A673 (cell line): ENCODE measurements around the gene GNAZ. TPM values are rescaled to one million over a fixed set of nuclear protein-coding genes. Genes with fewer than 3 reads are reported as not detected.

Experiments used
- BruUV-seq: library from RNA; stranded (reverse); fragments of 400-500 nt; replicated peaks from 2 replicates; lab custom pipeline; 2021; lab: Mats Ljungman, UMichigan
- CTCF ChIA-PET: fragments of 300-600 bp; sonication (Branson Sonifier 250); formaldehyde crosslinking; loops from one replicate; lab custom pipeline; 2022; ENCODE audit warnings: antibody characterized with exemption; lab: Charles Lee
- POLR2A ChIA-PET: fragments of 300-600 bp; sonication (Branson Sonifier 250); formaldehyde crosslinking; loops from one replicate; lab custom pipeline; 2022; ENCODE audit warnings: antibody characterized with exemption; ENCODE audit not compliant: low non-redundant PET; lab: Charles Lee
- DNase-seq: peaks from one replicate; pipeline ENCODE4 v3.0.0-alpha.2; 2015; ENCODE audit warnings: low spot score
- H3K27ac ChIP-seq: fragments of 200-600 bp; sonication (generic); 2 replicates; pipeline ENCODE4 v1.5.1; 2016; ENCODE audit warnings: mixed run types, low read depth, mild to moderate bottlenecking, mixed read lengths, antibody characterized with exemption, low read length; ENCODE audit not compliant: poor library complexity, severe bottlenecking
- H3K27me3 ChIP-seq: fragments of 200-600 bp; sonication (generic); replicated peaks from 2 replicates; pipeline ENCODE4 v1.6.1; 2017; ENCODE audit warnings: mixed run types, low read depth, mild to moderate bottlenecking, mixed read lengths, antibody characterized with exemption, low read length; ENCODE audit not compliant: insufficient read depth, poor library complexity
- H3K36me3 ChIP-seq: fragments of 200-600 bp; sonication (generic); 2 replicates; pipeline ENCODE4 v1.6.1; 2016; ENCODE audit warnings: mixed run types, mild to moderate bottlenecking, mixed read lengths, antibody characterized with exemption, low read length; ENCODE audit not compliant: insufficient read depth, poor library complexity, severe bottlenecking
- H3K4me1 ChIP-seq: fragments of 200-600 bp; sonication (generic); 2 replicates; pipeline ENCODE4 v1.6.1; 2017; ENCODE audit warnings: mixed run types, mild to moderate bottlenecking, mixed read lengths, antibody characterized with exemption, low read length; ENCODE audit not compliant: insufficient read depth, poor library complexity, severe bottlenecking
- H3K4me3 ChIP-seq: fragments of 200-600 bp; sonication (generic); 2 replicates; pipeline ENCODE4 v1.5.1; 2016; ENCODE audit warnings: low read depth, mixed run types, mild to moderate bottlenecking, mixed read lengths, low read length; ENCODE audit not compliant: poor library complexity, severe bottlenecking
- H3K9me3 ChIP-seq: fragments of 200-600 bp; sonication (generic); 2 replicates; pipeline ENCODE4 v1.6.1; 2016; ENCODE audit warnings: mixed run types, low read depth, mild to moderate bottlenecking, mixed read lengths, antibody characterized with exemption, low read length; ENCODE audit not compliant: poor library complexity, severe bottlenecking
- CTCF ChIP-seq: fragments of 300-800, 200-600 bp; sonication (generic); conservative IDR thresholded peaks from 2 replicates; pipeline ENCODE4 v1.5.1; 2017; ENCODE audit warnings: low read depth, mild to moderate bottlenecking, antibody characterized with exemption, low read length, moderate library complexity, mixed read lengths
- EZH2 ChIP-seq: fragments of 200-600 bp; sonication (generic); IDR thresholded peaks from 2 replicates; pipeline ENCODE4 v1.6.1; 2017; ENCODE audit warnings: borderline replicate concordance, low read depth, mild to moderate bottlenecking, mixed read lengths, antibody characterized with exemption, low read length; ENCODE audit not compliant: poor library complexity, severe bottlenecking
- intact Hi-C: fragments of 100-400 bp; cut with micrococcal nuclease; formaldehyde crosslinking; loops from one replicate; pipeline ENCODE4 v1.10.0; 2022; ENCODE audit not compliant: unreplicated experiment
- total RNA-seq: library from RNA; stranded (reverse); gene quantifications from 2 replicates; pipeline ENCODE4 v1.2.3, GENCODE V29; 2021

GNAZ gene
- total RNA-seq, 1 experiment from 2014 or later: 5.1 TPM

- Histone ChIP-seq H3K27me3 (no peaks in the 10 kb centered on the region), H3K27ac (no peak overlapping the region), H3K4me3 (no peak overlapping the region), H3K36me3 (no peaks in the 10 kb centered on the region), H3K9me3 (no peaks in the 10 kb centered on the region), H3K4me1 (no peaks in the 10 kb centered on the region)
- no TSS peak for BruUV-seq
- no peak for DNase-seq
- ChIA-PET CTCF (no interaction called here), POLR2A (no interaction called here)
- TF ChIP-seq EZH2: no peak
- no peak for TF ChIP-seq CTCF
- intact Hi-C loops: no loop called here
Measured at GRCh38 chr22:23076896-23077572, 6.7 kb downstream of the GNAZ start.

- POLR2A ChIA-PET: no interaction called here
Measured at GRCh38 chr22:23077627-23078461, 7.5 kb downstream of the GNAZ start.

GRCh38 chr22:23078462-23078787 is 8.1 kb downstream of the GNAZ start:
- H3K36me3 ChIP-seq: no peaks in the 10 kb centered on the region
- DNase-seq: no peak
- no peaks in the 10 kb centered on the region for H3K27me3 ChIP-seq
- H3K27ac ChIP-seq: no peak overlapping the region
- H3K9me3 ChIP-seq: no peaks in the 10 kb centered on the region
- ChIA-PET CTCF (no interaction called here), POLR2A (no interaction called here)
- no TSS peak for BruUV-seq
- TF ChIP-seq CTCF: no peak
- TF ChIP-seq EZH2: no peak
- no peaks in the 10 kb centered on the region for H3K4me1 ChIP-seq
- H3K4me3 ChIP-seq: no peak overlapping the region
- intact Hi-C loops: no loop called here

More at GRCh38 chr22:23077627-23078461, 7.5 kb downstream of the GNAZ start:
- no peaks in the 10 kb centered on the region for H3K36me3 ChIP-seq
- no peak for DNase-seq
- H3K4me3 ChIP-seq: no peak overlapping the region
- TF ChIP-seq EZH2 (no peak), CTCF (no peak)
- intact Hi-C loops: no loop called here
- no peak overlapping the region for H3K27ac ChIP-seq
- no peaks in the 10 kb centered on the region for H3K27me3 ChIP-seq
- H3K4me1 ChIP-seq: no peaks in the 10 kb centered on the region
- CTCF ChIA-PET: no interaction called here
- no TSS peak for BruUV-seq
- H3K9me3 ChIP-seq: no peaks in the 10 kb centered on the region
